Mammary epithelial cell (primary cell): Measurements from ENCODE around the gene FAM98C.

Experiments
- CTCF ChIP-seq, 2 donors: IDR thresholded peaks in 1 of 2; conservative IDR thresholded peaks in 1 of 2; 2 replicates each; pipeline ENCODE4 v1.5.1; 2011 to 2012; ENCODE audit warnings: inconsistent platforms in 2 of 2, low read length in 2 of 2, mild to moderate bottlenecking in 2 of 2, control low read depth in 1 of 2, low read depth in 1 of 2; ENCODE audit not compliant: insufficient read depth in 1 of 2; ENCODE audit errors: extremely low read depth in 1 of 2
- EZH2 ChIP-seq: IDR thresholded peaks from 2 replicates; pipeline ENCODE4 v1.6.1; 2012; ENCODE audit warnings: low read length, inconsistent platforms, borderline replicate concordance

- TF ChIP-seq CTCF (conservative IDR thresholded peaks at IDR 0.05 in 1 of 2, IDR thresholded peaks at IDR 0.05 in 1 of 2; ENCODE audit: extremely low read depth in 1 of 2, insufficient read depth in 1 of 2, low read depth in 1 of 2, low read length in 2 of 2) = no peak
- TF ChIP-seq EZH2 = no peak
These were observed 50.7 kb downstream of the FAM98C start for GRCh38 chr19:38453596-38453995.
